IMR-90 (cell line): ENCODE measurements around the gene LSMEM2. TPM values are rescaled to one million over a fixed set of nuclear protein-coding genes. Genes with fewer than 3 reads are reported as not detected.
A peak's percentile ranks its signal among the peaks of the same experiment; 100 is the strongest.

Experiments
- ATAC-seq: fragments of 200-7000 bp; cut with Tn5 transposase; 2 replicates; pipeline ENCODE4 v1.9.1; 2020; ENCODE audit warnings: low read depth, mild to moderate bottlenecking, moderate library complexity
- BruUV-seq: library from RNA; stranded (reverse); fragments of 400-500 nt; replicated peaks from 2 replicates; lab custom pipeline; 2021; lab: Mats Ljungman, UMichigan
- CTCF ChIA-PET: fragments of 300-600 bp; formaldehyde crosslinking; extraction: SDS; loops from one replicate; lab custom pipeline; 2021; ENCODE audit warnings: antibody characterized with exemption; lab: Yijun Ruan, JAX
- POLR2A ChIA-PET: fragments of 300-600 bp; sonication (Branson Sonifier 250); formaldehyde crosslinking; loops from one replicate; lab custom pipeline; 2022; ENCODE audit warnings: antibody characterized with exemption; ENCODE audit not compliant: unreplicated experiment; lab: Charles Lee
- DNase-seq: peaks from one replicate; pipeline ENCODE4 v3.0.0; 2013
- H2AFZ ChIP-seq: replicated peaks from 2 replicates; pipeline ENCODE3; 2013; ENCODE audit warnings: low read length, mild to moderate bottlenecking; ENCODE audit not compliant: poor library complexity
- H2AK5ac ChIP-seq: 2 replicates; pipeline ENCODE4 v1.6.1; 2013; ENCODE audit warnings: low read depth, low read length, inconsistent platforms
- H2AK9ac ChIP-seq: replicated peaks from 2 replicates; pipeline ENCODE3; 2013; ENCODE audit warnings: mild to moderate bottlenecking, low read depth, low read length, moderate library complexity; ENCODE audit not compliant: poor library complexity
- H2BK120ac ChIP-seq: 2 replicates; pipeline ENCODE4 v1.6.1; 2013; ENCODE audit warnings: low read depth, low read length, inconsistent platforms
- H2BK15ac ChIP-seq: 3 replicates; pipeline ENCODE4 v1.6.1; 2013; ENCODE audit warnings: low read depth, low read length, inconsistent platforms
- H2BK20ac ChIP-seq: 2 replicates; pipeline ENCODE4 v1.6.1; 2013; ENCODE audit warnings: low read depth, mild to moderate bottlenecking, inconsistent platforms, low read length, moderate library complexity
- H2BK5ac ChIP-seq: 2 replicates; pipeline ENCODE4 v1.6.1; 2013; ENCODE audit warnings: mild to moderate bottlenecking, low read depth, low read length, inconsistent platforms; ENCODE audit not compliant: poor library complexity, severe bottlenecking
- H3K14ac ChIP-seq: replicated peaks from 2 replicates; pipeline ENCODE4 v1.6.1; 2013; ENCODE audit warnings: low read depth, low read length, inconsistent platforms
- H3K18ac ChIP-seq: 2 replicates; pipeline ENCODE4 v1.6.1; 2013; ENCODE audit warnings: low read depth, low read length, control low read depth
- H3K23ac ChIP-seq: 2 replicates; pipeline ENCODE4 v1.6.1; 2013; ENCODE audit warnings: low read depth, low read length, inconsistent platforms
- H3K27ac ChIP-seq: 2 replicates; pipeline ENCODE4 v1.5.1; 2013; ENCODE audit warnings: mild to moderate bottlenecking, control low read depth, low read length; ENCODE audit not compliant: insufficient read depth
- H3K27me3 ChIP-seq: 2 replicates; pipeline ENCODE4 v1.6.1; 2013; ENCODE audit warnings: low read length; ENCODE audit not compliant: control insufficient read depth, insufficient read depth
- H3K36me3 ChIP-seq: 2 replicates; pipeline ENCODE4 v1.6.1; 2013; ENCODE audit warnings: low read length, mixed read lengths; ENCODE audit not compliant: control insufficient read depth, insufficient read depth
- H3K4ac ChIP-seq: 2 replicates; pipeline ENCODE4 v1.6.1; 2013; ENCODE audit warnings: low read depth, low read length, inconsistent platforms
- H3K4me1 ChIP-seq: 2 replicates; pipeline ENCODE4 v1.6.1; 2013; ENCODE audit warnings: low read length, mixed read lengths; ENCODE audit not compliant: control insufficient read depth, insufficient read depth
- H3K4me2 ChIP-seq: 2 replicates; pipeline ENCODE4 v1.6.1; 2013; ENCODE audit warnings: low read depth, mild to moderate bottlenecking, control low read depth, low read length, moderate library complexity
- H3K4me3 ChIP-seq: 2 replicates; pipeline ENCODE4 v1.5.1; 2013; ENCODE audit warnings: low read depth, mild to moderate bottlenecking, control low read depth, low read length, moderate library complexity; ENCODE audit not compliant: insufficient read depth
- H3K56ac ChIP-seq: 2 replicates; pipeline ENCODE4 v1.6.1; 2013; ENCODE audit warnings: low read length, inconsistent platforms; ENCODE audit not compliant: insufficient read depth; ENCODE audit errors: extremely low read depth
- H3K79me1 ChIP-seq, 2 experiments: 2 replicates each; pipeline ENCODE4 v1.6.1; 2013; ENCODE audit warnings: low read length in 2 of 2, inconsistent platforms in 1 of 2, low read depth in 1 of 2
- H3K9ac ChIP-seq: 2 replicates; pipeline ENCODE4 v1.6.1; 2013; ENCODE audit warnings: low read depth, low read length, control low read depth
- H3K9me1 ChIP-seq: 2 replicates; pipeline ENCODE4 v1.6.1; 2013; ENCODE audit warnings: low read length, inconsistent platforms; ENCODE audit not compliant: insufficient read depth
- H3K9me3 ChIP-seq: 2 replicates; pipeline ENCODE4 v1.6.1; 2013; ENCODE audit warnings: low read length; ENCODE audit not compliant: control insufficient read depth, insufficient read depth
- H4K20me1 ChIP-seq: 2 replicates; pipeline ENCODE4 v1.6.1; 2013; ENCODE audit warnings: low read length, inconsistent platforms; ENCODE audit not compliant: insufficient read depth
- H4K5ac ChIP-seq: 2 replicates; pipeline ENCODE4 v1.6.1; 2013; ENCODE audit warnings: mild to moderate bottlenecking, low read depth, low read length, control low read depth
- H4K8ac ChIP-seq, 2 experiments: 2 replicates each; pipeline ENCODE4 v1.6.1; 2013; ENCODE audit warnings: low read depth in 2 of 2, low read length in 2 of 2, control low read depth in 1 of 2, inconsistent platforms in 1 of 2
- H4K91ac ChIP-seq: 2 replicates; pipeline ENCODE4 v1.6.1; 2013; ENCODE audit warnings: low read depth, low read length, inconsistent platforms; ENCODE audit not compliant: insufficient read depth
- CTCF ChIP-seq: conservative IDR thresholded peaks from 2 replicates; pipeline ENCODE4 v1.5.1; 2012; ENCODE audit warnings: mild to moderate bottlenecking, low read depth, low read length, improper control_type of control experiment
- MAZ ChIP-seq: IDR thresholded peaks from 2 replicates; pipeline ENCODE4 v1.6.1; 2012; ENCODE audit warnings: low read depth, mild to moderate bottlenecking, low read length, improper control_type of control experiment, moderate library complexity, borderline replicate concordance
- RAD21 ChIP-seq: IDR thresholded peaks from 2 replicates; pipeline ENCODE4 v1.6.1; 2012; ENCODE audit warnings: low read length, improper control_type of control experiment
- SMC3 ChIP-seq: fragments of 150-350 bp; IDR thresholded peaks from 2 replicates; pipeline ENCODE4 v1.6.1; 2016; ENCODE audit warnings: low read depth, mild to moderate bottlenecking, antibody characterized with exemption, low read length, moderate library complexity
- WGBS, 2 experiments: methylation state at CpG; one replicate each; pipeline versions ENCODE4 v1.1.5 to v1.1.7; 2013; ENCODE audit warnings: missing lambda C conversion rate in 2 of 2; ENCODE audit not compliant: insufficient read length in 1 of 2; ENCODE audit errors: extremely low coverage in 2 of 2; 5-methylcytosine and 5-hydroxymethylcytosine counted together
- dilution Hi-C: fragments of 300-500 bp; cut with HindIII; formaldehyde crosslinking; loops from one replicate; pipeline ENCODE4 v1.14.3; 2018; ENCODE audit warnings: low sequenced_read_pairs; ENCODE audit not compliant: unreplicated experiment
- in situ Hi-C: fragments of 300-500 bp; cut with MboI; formaldehyde crosslinking; loops from 3 replicates; pipeline ENCODE4 v1.14.3; 2019; ENCODE audit warnings: low sequenced_read_pairs, inconsistent platforms, mixed read lengths
- intact Hi-C: fragments of 100-400 bp; cut with micrococcal nuclease; formaldehyde crosslinking; loops from 2 replicates; pipeline ENCODE4 v1.10.0; 2022
- polyA plus RNA-seq, 3 experiments: library from polyadenylated mRNA; depleted of rRNA; stranded (reverse); fragments of >200 nt; gene quantifications; 2 replicates each; pipeline ENCODE4 v1.2.3, GENCODE V29; 2012; ENCODE audit warnings: low replicate concordance in 1 of 3
- total RNA-seq: library from RNA; depleted of rRNA; stranded (reverse); fragments of >200 nt; gene quantifications from 2 replicates; pipeline ENCODE4 v1.2.3, GENCODE V29; 2012

The LSMEM2 gene
- total and polyA plus RNA-seq, 2 of the 4 experiments (the other 2 are of a cell fraction) = under 0.01 TPM; not detected in 1

GRCh38 chr3:50274371-50275104 lies 4.3 kb upstream of the LSMEM2 start:
- Histone ChIP-seq H3K27me3 (no peaks in the 10 kb centered on the region), H3K79me1 (peaks cover 3 to 18% of the 10 kb centered on the region in 2 experiments; a peak in 3 of 4 replicates), H3K9me1 (peaks cover 9% of the 10 kb centered on the region), H3K4ac (no peak overlapping the region), H3K36me3 (peaks cover 20% of the 10 kb centered on the region; the same call in 1 of the 2 replicates), H3K4me2 (no peak overlapping the region), H3K4me3 (no peak overlapping the region), H3K27ac (no peak overlapping the region), H4K91ac (no peak overlapping the region), H2AK9ac (peak overlapping the region; percentile 24), H4K20me1 (no peaks in the 10 kb centered on the region), H2BK15ac (no peak overlapping the region), H4K8ac (no peak overlapping the region), H3K18ac (no peak overlapping the region), H2AFZ (no peak overlapping the region), H2BK120ac (no peak overlapping the region), H3K9me3 (no peaks in the 10 kb centered on the region), H4K5ac (no peak overlapping the region), H3K56ac (no peak overlapping the region), H2BK5ac (no peak overlapping the region), H3K23ac (no peak overlapping the region), H3K14ac (no peak overlapping the region), H3K4me1 (peaks cover 18% of the 10 kb centered on the region), H2AK5ac (no peak overlapping the region), H2BK20ac (no peak overlapping the region), H3K9ac (no peak overlapping the region)
- ChIA-PET POLR2A (no interaction called here), CTCF (interaction anchor here (0.7 kb wide), 1 partner anchor 49 kb away, joined by 3 read pairs; no protein-coding TSS in a partner anchor)
- TF ChIP-seq CTCF (peak; percentile 60), SMC3 (peak; percentile 56), RAD21 (peak; percentile 39; the same call in 1 of the 2 replicates), MAZ (no peak)
- DNase-seq (peak; percentile 57), ATAC-seq (no peak)
- 19% methylated on average over 7 of the region's 26 CpGs; no CpG with 5 or more reads in 1 of the 2 experiments for WGBS, 2 experiments
- in situ Hi-C loops (loop anchor here (5.0 kb wide), 2 partner anchors 47 to 82 kb away; partner anchors contain the start of gene GNAT1), dilution Hi-C loops (no loop called here), intact Hi-C loops (no loop called here)
- no TSS peak for BruUV-seq
